Prostate gland (tissue), 2 donors: ENCODE data around the gene DPEP1.

Source experiments
- POLR2A ChIP-seq: fragments of 450-650 bp; IDR thresholded peaks from one replicate; pipeline ENCODE4 v1.6.1; 2016; ENCODE audit warnings: antibody characterized with exemption, mild to moderate bottlenecking
- POLR2AphosphoS5 ChIP-seq: sonication (generic); formaldehyde crosslinking; IDR thresholded peaks from one replicate; pipeline ENCODE4 v1.6.1; 2017; ENCODE audit warnings: antibody characterized with exemption
- TF ChIP-seq, protein P1 (sequence below), 4 experiments: fragments of 200-600 bp in 2 of 4; fragments of 450-650 bp in 2 of 4; sonication (generic) in 2 of 4; IDR thresholded peaks; 1 replicate in 3 of 4; 2 replicates in 1 of 4; pipeline ENCODE4 v1.5.1; 2016 to 2019; ENCODE audit warnings: antibody characterized with exemption in 4 of 4, mild to moderate bottlenecking in 2 of 4, moderate library complexity in 2 of 4

DNA sequence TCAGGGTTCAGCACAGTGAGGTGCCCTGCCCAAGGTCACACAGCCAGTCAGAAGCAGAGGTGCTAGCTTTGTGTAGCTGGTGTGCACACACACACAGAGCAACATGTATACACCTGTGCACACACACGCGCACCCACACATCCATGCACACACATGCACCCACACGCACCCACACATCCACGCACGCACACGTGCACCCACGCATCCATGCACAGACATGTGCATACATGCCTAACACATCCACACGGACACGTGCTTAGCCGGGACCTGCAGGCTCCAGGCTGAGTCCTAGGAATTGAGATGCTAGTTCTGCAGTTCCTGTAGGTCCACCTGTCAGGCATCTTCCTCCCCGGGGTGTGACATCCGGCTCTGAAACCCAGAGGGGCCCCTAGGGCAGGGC, 13.0 kb upstream of the DPEP1 start:
- TF ChIP-seq, protein P1, sequence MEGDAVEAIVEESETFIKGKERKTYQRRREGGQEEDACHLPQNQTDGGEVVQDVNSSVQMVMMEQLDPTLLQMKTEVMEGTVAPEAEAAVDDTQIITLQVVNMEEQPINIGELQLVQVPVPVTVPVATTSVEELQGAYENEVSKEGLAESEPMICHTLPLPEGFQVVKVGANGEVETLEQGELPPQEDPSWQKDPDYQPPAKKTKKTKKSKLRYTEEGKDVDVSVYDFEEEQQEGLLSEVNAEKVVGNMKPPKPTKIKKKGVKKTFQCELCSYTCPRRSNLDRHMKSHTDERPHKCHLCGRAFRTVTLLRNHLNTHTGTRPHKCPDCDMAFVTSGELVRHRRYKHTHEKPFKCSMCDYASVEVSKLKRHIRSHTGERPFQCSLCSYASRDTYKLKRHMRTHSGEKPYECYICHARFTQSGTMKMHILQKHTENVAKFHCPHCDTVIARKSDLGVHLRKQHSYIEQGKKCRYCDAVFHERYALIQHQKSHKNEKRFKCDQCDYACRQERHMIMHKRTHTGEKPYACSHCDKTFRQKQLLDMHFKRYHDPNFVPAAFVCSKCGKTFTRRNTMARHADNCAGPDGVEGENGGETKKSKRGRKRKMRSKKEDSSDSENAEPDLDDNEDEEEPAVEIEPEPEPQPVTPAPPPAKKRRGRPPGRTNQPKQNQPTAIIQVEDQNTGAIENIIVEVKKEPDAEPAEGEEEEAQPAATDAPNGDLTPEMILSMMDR (IDR thresholded peaks at IDR 0.05), result no peak
- TF ChIP-seq POLR2A (no peak), POLR2AphosphoS5 (no peak)
